ENCODE data around the gene KLF2.

Gene KLF2

DNA sequence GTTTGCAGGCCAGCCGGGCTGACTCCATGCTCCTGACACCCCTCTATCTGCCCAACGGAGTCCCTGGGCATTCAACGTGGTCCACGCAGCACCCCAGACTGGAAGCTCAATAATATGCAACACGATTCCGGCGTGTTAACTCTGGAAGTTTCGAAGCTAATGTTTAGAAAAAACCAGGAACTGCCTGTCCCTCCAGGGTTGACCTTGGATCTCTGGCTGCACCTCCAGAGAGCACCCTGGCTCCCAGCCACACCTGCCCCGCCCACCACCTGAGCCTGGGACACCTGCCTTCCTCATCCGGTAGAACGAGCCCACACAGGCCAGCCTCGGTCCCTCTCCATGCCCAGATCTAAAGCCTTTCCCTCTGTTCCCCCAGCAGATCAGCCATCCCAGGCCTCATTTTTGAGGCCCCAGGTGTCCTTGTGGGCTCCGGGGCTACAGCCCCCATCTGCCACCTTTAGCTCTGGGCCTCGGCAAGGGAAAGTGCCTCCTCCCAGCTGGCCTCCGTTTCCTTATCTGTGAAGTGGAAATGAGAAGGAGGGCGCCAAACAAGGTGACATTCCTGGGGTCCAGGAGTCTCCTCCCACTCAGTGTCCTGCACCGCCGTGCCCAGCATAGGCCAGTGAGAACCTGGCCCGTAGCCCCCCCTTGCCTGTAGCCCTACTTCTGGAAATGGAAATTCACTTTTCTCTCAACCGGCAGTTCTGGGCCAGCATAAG is 38.7 kb downstream of the KLF2 start:
- no peak for FAIRE-seq

GRCh38 chr19:16363852-16364230 is 39.2 kb downstream of the KLF2 start:
- FAIRE-seq (no peak), DNase-seq (ENCODE audit: low spot score) (no peak)

More for the DNA sequence above, 38.7 kb downstream of the KLF2 start:
- no peak for DNase-seq (ENCODE audit: low spot score)

DNA sequence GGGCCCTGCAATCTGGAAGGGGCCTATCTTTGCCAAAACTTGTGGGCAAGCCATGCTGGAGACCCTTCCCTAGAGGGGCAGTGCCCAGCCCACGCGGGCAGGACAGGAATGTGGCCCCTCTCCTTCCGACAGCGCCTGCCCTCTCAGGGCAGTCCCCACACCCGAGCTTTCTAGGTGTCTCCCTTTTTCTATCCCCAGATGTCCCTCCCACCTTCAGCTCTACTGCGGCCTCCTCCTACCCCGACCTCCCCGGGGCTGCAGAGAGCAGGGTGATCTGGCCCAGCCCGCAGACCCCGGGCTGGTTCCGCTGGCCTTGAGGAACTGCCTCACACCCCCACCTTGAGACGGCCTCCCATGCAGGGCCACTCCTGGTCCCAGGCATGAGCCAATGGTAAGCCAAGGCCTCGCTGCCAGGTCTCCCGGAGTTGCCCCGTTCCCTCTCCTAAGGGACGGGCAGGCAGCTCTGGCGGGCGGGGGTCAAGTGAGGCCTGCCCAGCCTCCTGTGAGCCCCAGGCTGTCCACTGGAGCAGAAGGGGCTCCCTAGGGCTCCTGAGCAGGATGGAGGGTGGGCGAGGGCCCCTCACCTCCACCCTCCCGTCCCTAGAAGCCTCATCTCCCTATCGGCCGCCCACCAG is 39.7 kb downstream of the KLF2 start:
- FAIRE-seq (no peak), DNase-seq (ENCODE audit: low spot score) (no peak)

- no peak for FAIRE-seq
- DNase-seq (ENCODE audit: low spot score), result no peak
Observed at GRCh38 chr19:16365300-16365996, 40.8 kb downstream of the KLF2 start.

DNA sequence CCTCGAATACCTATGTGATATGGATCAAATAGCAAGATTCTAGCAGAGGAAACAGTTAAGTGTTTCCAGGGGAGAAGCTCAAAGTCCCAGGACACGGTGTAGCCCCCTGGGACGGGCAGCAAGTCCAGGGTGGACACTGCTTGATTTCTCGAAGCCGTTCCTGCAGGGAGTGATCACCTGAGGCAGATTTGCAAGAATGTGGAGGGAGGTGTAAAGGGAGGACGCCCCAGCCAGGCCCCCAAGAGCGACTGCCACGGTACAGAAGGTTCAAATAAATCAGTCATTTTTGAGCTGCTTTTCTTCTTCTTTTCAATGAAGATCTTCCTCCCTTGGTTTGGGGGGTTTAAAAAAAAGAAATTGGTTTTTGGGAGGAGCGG is 41.4 kb downstream of the KLF2 start:
- FAIRE-seq (no peak), DNase-seq (ENCODE audit: low spot score) (no peak)

- FAIRE-seq, result no peak
- DNase-seq (ENCODE audit: low spot score), result no peak
Observed at GRCh38 chr19:16366433-16367260, 42.0 kb downstream of the KLF2 start.

GRCh38 chr19:16367261-16367683 is 42.6 kb downstream of the KLF2 start:
- no peak for FAIRE-seq
- DNase-seq (ENCODE audit: low spot score), result no peak

GRCh38 chr19:16368385-16369305 is 44.0 kb downstream of the KLF2 start:
- no peak for FAIRE-seq
- DNase-seq (ENCODE audit: low spot score), result no peak

DNA sequence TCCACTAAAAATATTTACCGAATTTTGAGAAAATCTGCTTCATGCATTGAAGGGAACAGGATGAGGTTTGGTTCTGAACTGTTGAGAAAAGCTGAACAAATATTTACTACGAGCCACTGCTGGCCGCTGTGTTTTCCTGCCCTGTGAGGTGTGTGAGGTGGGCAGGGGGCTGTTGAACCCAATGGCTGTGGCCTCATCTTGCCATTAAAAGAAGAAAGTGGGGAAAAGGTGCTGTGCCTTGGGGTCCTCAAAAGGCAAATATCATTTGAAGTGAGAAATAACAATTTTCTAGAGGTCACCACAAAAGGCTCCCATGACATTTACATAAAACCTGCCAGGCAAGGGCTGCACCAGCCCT is 44.7 kb downstream of the KLF2 start:
- FAIRE-seq (no peak), DNase-seq (ENCODE audit: low spot score) (no peak)

DNA sequence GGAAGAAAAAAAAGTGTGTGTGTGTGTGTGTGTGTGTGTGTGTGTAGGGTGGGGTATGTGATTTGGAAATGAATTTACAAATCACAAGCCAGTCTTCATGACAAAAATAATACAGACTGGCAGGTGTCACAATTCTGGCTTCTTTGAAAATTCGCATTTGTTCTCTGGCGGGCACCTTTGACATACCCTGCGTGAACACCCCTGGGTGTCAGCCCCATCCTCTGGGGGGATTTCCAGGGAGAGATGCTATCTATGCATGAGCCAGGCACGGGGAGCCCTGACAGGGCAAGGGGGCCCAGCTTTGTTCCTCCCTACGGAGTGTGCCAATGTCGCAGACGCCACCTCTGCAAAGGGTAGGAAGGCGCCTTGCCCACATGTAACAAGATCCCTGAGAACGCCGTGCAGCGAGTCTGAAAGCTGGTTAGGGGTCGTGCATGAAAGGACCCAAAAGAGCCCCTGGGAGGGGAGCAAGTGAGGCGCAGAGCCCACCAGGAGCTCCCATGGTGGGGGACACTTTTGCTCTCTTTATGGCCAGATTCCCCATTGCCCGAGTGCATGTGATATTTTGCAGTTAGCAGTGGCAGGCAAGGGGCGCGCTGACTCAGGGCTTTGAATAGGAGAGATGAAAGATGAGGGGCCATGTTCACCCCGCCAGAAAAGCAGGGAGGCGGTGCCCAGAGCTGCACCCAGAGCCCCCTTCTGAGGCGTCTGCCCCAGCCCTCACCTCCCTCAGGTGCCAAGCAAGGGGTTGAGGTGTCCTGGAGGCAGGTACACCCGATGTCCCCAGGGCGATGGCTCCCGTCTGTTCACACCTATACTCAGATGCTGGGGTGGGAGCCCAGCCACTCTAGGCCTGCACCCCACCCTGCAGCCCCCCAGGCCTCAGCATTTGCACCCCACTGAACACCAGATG is 45.3 kb downstream of the KLF2 start:
- FAIRE-seq (no peak), DNase-seq (ENCODE audit: low spot score) (no peak)

GRCh38 chr19:16370641-16371391 is 46.2 kb downstream of the KLF2 start:
- FAIRE-seq, result no peak
- no peak for DNase-seq (ENCODE audit: low spot score)

GRCh38 chr19:16371540-16371986 is 46.9 kb downstream of the KLF2 start:
- FAIRE-seq (no peak), DNase-seq (ENCODE audit: low spot score) (no peak)

DNA sequence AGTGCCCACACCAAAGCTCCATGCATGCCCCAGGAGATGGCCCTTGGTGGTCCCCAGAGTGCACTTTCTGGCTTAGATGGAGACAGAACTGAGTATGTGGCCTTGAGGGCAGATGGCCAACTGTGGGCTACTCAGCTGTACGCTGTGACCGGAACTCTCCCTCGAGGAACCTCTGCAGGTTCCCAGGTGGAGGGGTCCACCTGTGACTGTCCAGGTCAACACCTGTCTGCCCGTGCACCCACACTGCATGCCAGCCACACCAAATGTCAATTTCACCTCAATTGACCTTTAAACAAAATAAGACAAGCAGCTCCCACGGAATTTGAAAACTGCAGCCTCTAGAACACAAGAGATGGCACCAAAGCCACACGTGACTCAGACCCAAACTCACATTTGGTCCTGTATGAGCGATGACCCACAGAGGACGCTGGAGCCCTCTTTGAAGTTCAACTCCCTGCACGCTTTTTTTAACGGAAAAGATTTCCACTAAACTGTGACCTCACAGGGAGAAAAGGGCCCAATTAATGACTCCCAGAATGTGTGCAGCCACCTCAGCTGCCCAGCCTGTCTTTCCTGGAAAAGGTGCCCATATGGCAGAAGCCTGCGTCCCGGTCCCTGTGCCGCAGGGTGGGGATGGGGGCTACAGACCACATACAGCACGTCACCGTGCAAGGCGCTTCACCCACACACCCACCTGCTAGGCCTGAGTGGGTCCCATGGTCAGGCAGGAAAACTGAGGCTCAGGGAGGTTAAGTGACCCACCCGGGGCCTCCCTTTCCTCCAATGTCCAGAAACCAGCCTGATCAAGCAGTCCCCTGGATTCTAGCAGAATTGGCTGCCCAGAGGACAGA is 47.7 kb downstream of the KLF2 start:
- DNase-seq (ENCODE audit: low spot score) (no peak), FAIRE-seq (no peak)

DNA sequence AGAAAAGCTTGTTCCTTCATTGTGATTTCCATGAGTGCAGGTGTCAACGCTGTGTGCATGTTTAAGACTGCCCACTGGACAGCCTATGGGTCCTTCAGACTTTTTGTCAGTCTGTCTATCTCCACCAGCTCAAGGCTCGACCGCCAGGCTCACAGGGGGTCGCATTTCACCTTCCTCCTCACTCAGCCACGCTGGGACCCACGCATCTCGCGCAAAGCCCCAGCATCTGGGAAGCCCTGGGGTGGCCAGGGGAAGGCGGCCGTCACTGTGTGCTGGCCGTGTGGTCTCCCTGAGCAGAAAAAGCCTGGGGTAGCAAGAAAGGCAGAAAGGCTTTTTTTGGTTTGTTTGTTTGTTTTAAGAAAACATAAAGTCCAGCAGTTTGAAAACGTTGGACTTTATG is 48.5 kb downstream of the KLF2 start:
- FAIRE-seq (no peak), DNase-seq (ENCODE audit: low spot score) (no peak)

- DNase-seq (ENCODE audit: low spot score) (no peak), FAIRE-seq (no peak)
Observed at GRCh38 chr19:16373532-16373931, 48.9 kb downstream of the KLF2 start.

GRCh38 chr19:16373989-16374388 is 49.4 kb downstream of the KLF2 start:
- no peak for DNase-seq (ENCODE audit: low spot score)
- no peak for FAIRE-seq

DNA sequence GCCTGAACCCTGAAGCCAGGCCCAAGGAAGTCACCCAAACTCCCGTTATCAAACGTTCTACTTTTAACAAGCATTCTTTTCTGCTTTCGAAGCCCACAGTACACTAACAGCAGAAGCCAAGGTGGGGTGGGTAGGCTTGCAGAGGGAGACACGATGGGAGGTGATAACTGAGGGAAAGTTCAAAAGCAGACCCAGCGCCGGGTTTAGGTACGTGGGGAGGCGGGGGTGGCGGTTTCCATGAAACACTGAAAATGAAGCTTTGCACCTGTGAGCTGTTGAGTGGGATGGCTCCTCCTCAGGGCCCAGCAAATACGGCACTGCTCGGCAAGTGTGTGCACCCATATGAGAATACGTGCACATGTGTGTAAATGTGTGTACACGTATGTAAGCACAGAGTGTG is 49.8 kb downstream of the KLF2 start:
- FAIRE-seq (no peak), DNase-seq (ENCODE audit: low spot score) (no peak)

Measured in urothelium cell line (cell line).